HG03045 (cell line): ENCODE results near the gene SLC9A9.

ENCODE experiments used
- ATAC-seq: cut with Tn5 transposase; IDR thresholded peaks from one replicate; pipeline ENCODE4 v1.9.1; 2021; ENCODE audit warnings: mild to moderate bottlenecking, moderate library complexity; ENCODE audit not compliant: unreplicated experiment

Gene SLC9A9

DNA sequence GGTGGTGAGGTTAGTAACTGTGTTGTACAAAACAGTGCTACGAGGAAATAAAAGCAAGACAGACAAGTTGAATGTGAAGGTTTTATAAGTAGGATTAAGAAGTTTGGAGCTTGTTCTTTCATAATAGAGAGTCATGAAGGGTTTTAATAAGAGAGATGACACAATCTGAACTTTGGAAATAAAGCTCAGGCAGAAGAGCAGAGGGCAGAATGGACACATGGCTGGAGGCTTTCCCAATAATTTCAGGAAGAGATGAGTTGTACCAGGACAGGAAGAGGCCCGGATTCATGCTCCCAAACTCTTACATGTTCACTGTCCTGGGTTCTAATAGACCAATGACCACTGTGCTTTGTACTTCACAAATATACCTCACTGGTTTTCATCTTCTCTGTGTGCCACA, 194.8 kb downstream of the SLC9A9 start:
- ATAC-seq: no peak

- no peak for ATAC-seq
Observed at GRCh38 chr3:143652118-143652517, 196.2 kb downstream of the SLC9A9 start.

GRCh38 chr3:143650827-143651226, 197.4 kb downstream of the SLC9A9 start:
- ATAC-seq: no peak

- no peak for ATAC-seq
Observed at GRCh38 chr3:143650120-143650519, 198.1 kb downstream of the SLC9A9 start.

DNA sequence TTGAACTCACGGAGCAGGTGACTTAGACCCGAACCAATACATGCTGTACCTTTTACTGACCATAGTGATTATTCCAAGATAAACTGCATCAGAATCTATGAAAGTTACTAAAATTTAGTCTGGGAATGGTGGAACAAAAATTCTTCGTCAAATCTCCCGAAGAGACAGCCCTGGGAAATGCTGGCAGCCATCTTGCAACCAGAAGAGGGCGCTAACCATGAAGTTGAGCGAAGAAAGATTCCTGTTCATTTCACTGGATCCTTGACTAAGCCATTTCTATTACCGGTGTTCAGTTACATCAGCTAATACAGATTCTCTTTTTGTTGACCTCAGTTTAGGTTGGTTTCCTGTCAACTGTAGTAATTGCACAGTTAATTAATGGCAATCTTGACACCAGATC, 199.6 kb downstream of the SLC9A9 start:
- no peak for ATAC-seq

DNA sequence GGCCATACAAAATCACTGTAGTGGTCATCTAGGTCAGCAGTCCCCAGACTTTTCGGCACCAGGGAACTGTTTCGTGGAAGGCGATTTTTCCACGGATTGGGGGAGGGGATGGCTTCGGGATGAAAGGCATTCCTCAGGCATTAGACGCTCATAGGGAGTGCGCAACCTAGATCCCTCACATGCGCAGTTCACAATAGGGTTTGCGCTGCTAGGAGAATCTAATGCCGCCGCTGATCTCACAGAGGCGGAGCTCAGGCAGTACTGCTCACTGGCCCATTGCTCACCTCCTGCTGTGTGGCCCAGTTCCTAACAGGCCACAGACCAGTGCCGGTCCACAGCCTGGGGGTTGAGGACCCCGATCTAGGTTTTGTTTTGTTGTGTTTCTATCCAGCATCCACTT, 200.1 kb downstream of the SLC9A9 start:
- ATAC-seq: no peak

DNA sequence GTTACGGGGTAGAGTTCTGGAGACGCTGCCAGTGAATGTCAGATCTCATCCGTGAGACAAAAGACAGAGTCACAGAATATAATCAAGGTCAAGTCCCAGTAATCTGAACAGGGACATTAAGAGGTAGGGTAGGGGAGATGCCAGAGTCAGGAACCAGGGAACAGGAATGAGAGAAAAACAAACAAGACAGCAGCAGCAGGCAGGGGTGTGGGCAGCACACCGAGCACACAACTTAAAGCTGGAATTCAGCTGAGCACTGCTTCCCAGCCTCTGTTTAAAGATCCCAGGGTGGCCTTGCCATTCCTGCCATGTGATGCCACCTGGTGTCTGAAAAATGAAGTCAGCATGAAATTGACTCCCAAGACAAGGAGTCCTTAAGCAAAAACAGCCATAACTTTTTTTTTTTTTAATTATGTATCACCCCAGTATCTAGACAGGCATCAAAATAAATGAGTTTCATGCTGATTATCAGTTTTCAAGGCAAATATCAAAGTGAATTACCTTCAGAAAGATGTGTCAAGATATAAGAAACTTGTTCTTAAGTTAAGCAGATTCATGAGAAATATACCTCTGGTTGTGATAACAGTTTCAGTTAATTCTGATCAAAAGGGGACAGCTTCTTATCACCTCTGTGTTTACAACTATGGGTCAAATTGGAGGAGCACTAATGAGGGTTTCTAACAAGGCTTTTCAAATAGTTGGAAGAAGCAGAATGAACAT, 203.7 kb downstream of the SLC9A9 start:
- no peak for ATAC-seq

DNA sequence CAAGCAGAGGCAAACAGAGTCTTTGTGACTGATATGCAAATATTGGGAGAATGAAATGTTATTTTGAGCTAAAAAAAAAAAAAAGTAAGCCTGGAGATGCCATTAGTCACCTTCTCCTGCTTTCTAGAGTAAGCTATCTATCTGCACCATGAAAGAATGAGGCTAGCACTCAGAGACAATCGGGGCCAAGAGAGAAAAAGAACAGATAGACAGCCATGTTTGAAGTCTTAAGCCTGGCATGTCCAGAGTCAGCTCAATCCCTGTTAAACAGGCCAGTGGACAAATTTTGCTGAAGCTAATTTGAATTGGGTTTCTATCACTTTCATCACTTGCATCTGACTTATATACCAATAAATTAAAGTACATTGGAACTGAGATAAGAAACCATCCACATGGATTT, 204.4 kb downstream of the SLC9A9 start:
- no peak for ATAC-seq

- no peak for ATAC-seq
Observed at GRCh38 chr3:143640774-143641173, 207.5 kb downstream of the SLC9A9 start.

DNA sequence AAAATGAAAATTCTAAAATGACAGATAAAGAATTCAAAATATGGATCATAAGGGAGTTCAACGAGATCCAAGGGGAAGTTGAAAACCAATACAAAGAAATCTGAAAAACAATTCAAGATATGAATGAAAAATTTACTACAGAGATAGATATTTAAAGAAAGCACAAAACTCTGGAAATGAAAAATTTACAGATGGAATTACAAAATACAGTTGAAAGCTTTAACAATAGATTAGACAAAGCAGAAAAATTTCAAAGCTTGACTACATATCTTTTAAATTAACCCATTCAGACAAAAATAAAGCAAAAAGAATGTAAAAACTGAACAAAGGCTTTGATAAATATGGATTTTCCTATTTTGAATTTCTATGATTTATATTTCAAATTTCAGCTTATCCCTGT, 211.1 kb downstream of the SLC9A9 start:
- no peak for ATAC-seq

DNA sequence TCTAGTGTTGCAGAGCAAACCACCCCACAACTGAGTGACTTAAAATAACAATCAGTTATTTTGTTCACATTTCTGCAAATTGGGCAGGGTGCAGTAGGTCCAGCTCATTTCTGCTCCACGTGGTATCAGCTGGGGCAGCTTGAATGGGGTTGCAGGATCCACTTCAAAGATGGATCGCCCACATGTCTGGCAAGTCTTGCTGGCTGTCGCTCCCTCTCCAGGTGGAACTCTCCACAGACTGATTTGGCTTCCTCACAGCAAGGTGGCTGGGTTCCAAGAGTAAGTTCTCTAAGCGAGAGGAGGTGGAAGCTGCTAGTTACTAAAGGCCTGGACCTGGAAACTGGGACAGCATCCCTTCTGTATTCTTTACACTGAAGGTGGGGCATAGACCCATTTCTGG, 213.3 kb downstream of the SLC9A9 start:
- ATAC-seq: no peak

GRCh38 chr3:143634427-143634826, 213.8 kb downstream of the SLC9A9 start:
- no peak for ATAC-seq

DNA sequence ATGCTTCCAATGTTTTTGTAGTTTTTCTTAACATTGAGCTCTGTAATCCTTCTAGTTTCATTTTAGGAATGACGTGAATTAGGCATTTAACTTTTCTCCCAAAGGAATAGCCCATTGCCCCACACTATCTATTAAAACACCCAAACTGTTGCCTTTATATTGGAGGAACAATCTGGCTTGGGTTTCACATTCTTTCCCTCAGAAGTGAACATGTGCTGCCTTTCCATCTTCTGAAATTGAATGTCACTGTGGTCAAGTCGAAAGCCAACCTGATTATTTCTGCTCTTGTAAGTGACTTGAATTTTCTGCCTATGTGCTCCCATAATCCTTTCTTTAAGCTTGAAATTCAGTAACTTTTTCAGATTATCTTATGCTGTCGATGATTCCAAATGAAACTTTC, 214.5 kb downstream of the SLC9A9 start:
- ATAC-seq: no peak

- no peak for ATAC-seq
Observed at GRCh38 chr3:143629726-143630125, 218.5 kb downstream of the SLC9A9 start.

- ATAC-seq: no peak
Observed at GRCh38 chr3:143628971-143629370, 219.3 kb downstream of the SLC9A9 start.

DNA sequence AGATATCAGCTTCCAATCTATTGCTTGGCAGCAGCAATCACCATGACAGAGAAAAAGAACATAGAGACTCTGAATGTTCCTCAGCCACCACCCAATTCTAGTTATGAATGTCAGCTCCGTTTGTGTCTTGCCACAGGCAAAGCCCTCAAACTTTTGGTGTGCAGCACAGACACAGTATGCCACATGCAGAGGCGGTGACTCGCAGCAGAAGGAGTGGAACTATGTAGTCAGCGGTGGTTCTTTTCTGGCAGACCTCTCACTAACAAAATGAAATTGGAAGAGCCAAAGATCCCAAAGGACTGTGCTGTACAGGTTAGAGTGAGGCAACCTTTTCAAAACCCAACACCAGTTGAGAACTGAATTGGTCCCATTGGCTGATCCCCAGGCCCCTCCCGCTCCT, 220.9 kb downstream of the SLC9A9 start:
- ATAC-seq: no peak

- ATAC-seq: no peak
Observed at GRCh38 chr3:143619231-143619630, 229.0 kb downstream of the SLC9A9 start.

DNA sequence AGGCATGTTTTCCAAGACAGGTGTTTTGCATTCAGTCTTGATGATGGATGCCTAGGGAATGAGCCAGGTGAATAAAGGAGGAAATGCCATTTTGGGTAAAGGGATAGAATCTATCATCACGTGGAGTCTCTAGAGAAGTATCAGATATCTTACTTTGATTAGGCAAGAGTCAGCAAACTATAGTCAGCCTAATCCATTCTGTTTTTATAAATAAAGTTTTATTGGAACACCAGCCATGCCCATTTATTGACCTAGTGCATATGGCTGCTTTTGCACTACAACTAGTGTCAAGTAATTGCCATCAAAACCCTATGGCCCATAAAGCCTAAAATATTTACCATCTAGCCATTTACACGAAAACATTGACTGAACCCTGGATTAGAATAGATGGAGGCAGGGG, 231.2 kb downstream of the SLC9A9 start:
- no peak for ATAC-seq

- ATAC-seq: no peak
Observed at GRCh38 chr3:143613226-143613625, 235.0 kb downstream of the SLC9A9 start.

DNA sequence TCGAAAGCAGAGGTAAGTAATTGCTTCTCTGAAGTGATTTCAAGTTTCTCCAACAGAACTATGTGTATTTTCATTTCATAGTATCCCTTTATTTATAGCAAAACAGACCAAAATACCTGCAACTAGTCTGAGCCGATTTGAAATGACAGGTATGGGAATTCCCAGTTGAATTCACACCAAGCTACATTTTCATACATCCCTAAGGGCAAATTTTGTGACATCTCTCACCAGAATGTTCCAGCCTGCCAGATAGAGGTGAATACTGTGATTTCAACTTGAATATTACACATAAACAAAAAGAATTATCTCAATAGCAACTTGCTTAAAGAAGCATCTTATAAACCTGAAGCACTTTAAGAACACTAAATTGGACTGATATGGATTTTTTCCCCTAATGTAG, 235.7 kb downstream of the SLC9A9 start:
- no peak for ATAC-seq

DNA sequence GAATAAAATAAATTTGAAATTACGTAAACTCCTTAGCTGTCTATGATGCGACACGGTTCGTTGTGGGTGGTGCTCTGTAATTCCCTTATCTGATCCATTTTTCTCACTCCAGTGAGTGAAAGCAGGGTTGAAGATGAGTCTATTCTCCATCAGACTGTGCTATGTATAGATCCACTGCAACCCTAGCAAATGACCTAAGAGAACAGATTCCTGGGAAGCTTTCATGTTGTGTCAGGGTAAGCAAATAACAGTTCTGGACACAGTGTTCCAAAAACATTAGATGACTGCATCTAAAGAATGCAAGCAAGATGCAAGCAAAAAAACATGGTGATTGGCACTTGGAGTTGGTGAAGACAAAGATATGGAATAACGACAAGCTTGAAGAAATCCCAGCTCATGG, 239.3 kb downstream of the SLC9A9 start:
- ATAC-seq: no peak

DNA sequence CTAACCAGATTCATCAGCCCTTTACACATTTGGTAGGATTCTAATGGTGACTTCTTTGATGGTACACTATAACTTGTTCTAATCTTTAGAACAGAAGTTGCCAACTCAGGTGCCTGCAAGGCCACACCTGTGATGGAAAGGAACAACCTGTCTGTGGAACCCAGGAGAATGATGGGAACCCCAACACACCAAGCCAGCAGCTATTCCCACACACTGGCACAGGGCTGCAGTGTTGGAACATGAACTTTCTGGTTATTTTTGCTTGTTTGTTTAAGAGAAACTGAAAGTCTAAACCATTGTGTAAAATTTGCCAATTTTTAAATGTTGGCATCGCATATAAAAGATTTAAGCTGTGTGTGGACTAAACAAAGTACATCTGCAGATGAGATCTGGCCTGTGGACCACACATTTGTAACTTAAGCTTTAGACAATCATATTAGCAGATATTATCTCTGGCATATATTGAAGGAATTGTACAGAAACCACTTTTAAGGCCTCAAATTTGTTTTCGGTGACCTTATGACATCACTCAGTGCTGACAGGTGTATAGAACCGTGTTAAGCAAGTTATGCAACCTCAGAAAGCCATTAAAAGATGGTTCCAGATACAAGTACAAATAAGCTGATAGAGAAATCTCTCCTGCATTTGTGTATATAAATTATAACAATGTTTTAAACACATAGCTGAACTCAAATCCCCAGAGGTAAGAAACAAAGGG, 242.9 kb downstream of the SLC9A9 start:
- peak; percentile 32 for ATAC-seq
